RWPE2 (cell line): ENCODE data around the gene IGSF11.

Experiments used
- ATAC-seq: fragments of 200-7000 bp; cut with Tn5 transposase; 3 replicates; pipeline ENCODE4 v1.9.1; 2021; ENCODE audit warnings: low read depth
- DNase-seq: peaks from one replicate; pipeline ENCODE4 v3.0.0-alpha.2; 2020; ENCODE audit warnings: low spot score
- H3K27ac ChIP-seq: fragments of 450-650 bp; 2 replicates; pipeline ENCODE4 v1.5.1; 2017; ENCODE audit warnings: mild to moderate bottlenecking; ENCODE audit not compliant: poor library complexity, severe bottlenecking
- H3K27me3 ChIP-seq: fragments of 250-450 bp; sonication (Bioruptor Pico); 2 replicates; pipeline ENCODE4 v1.5.1; 2021; ENCODE audit warnings: mild to moderate bottlenecking, moderate library complexity; ENCODE audit not compliant: insufficient read depth, poor library complexity, severe bottlenecking
- H3K36me3 ChIP-seq: fragments of 250-450 bp; sonication (Bioruptor Pico); 2 replicates; pipeline ENCODE4 v1.5.1; 2020; ENCODE audit warnings: low read depth, mild to moderate bottlenecking, moderate library complexity
- H3K4me1 ChIP-seq: fragments of 250-450 bp; sonication (Bioruptor Pico); 2 replicates; pipeline ENCODE4 v1.5.1; 2021; ENCODE audit warnings: mild to moderate bottlenecking, moderate library complexity; ENCODE audit not compliant: insufficient read depth, poor library complexity, severe bottlenecking
- H3K4me3 ChIP-seq: fragments of 250-450 bp; sonication (Bioruptor Pico); 2 replicates; pipeline ENCODE4 v1.5.1; 2021; ENCODE audit warnings: mild to moderate bottlenecking, moderate library complexity; ENCODE audit not compliant: severe bottlenecking
- H3K9me3 ChIP-seq: fragments of 250-450 bp; sonication (Bioruptor Pico); 2 replicates; pipeline ENCODE4 v1.5.1; 2021; ENCODE audit warnings: mild to moderate bottlenecking, moderate library complexity; ENCODE audit not compliant: severe bottlenecking
- CTCF ChIP-seq: fragments of 450-650 bp; IDR thresholded peaks from one replicate; pipeline ENCODE4 v1.5.1; 2017; ENCODE audit warnings: mild to moderate bottlenecking, moderate library complexity; ENCODE audit not compliant: poor library complexity, severe bottlenecking

Gene IGSF11

GRCh38 chr3:118945834-118946233, 88.8 kb downstream of the IGSF11 start:
- no peak for TF ChIP-seq CTCF

GRCh38 chr3:118943597-118943996, 91.0 kb downstream of the IGSF11 start:
- H3K9me3 ChIP-seq = no peaks in the 10 kb centered on the region
- no peak overlapping the region for H3K4me3 ChIP-seq
- H3K27me3 ChIP-seq = no peaks in the 10 kb centered on the region
- TF ChIP-seq CTCF = no peak
- ATAC-seq (no peak), DNase-seq (no peak)
- H3K4me1 ChIP-seq = no peaks in the 10 kb centered on the region
- H3K27ac ChIP-seq = no peak overlapping the region
- no peaks in the 10 kb centered on the region for H3K36me3 ChIP-seq

More at GRCh38 chr3:118945834-118946233, 88.8 kb downstream of the IGSF11 start:
- H3K27me3 ChIP-seq = no peaks in the 10 kb centered on the region
- H3K4me3 ChIP-seq = no peak overlapping the region
- H3K9me3 ChIP-seq = no peaks in the 10 kb centered on the region
- no peak for DNase-seq
- H3K4me1 ChIP-seq = no peaks in the 10 kb centered on the region
- ATAC-seq = no peak
- no peaks in the 10 kb centered on the region for H3K36me3 ChIP-seq
- H3K27ac ChIP-seq = no peak overlapping the region

- no peak for TF ChIP-seq CTCF
- H3K4me3 ChIP-seq = no peak overlapping the region
- no peak for DNase-seq
- H3K27me3 ChIP-seq = no peaks in the 10 kb centered on the region
- no peak overlapping the region for H3K27ac ChIP-seq
- H3K4me1 ChIP-seq = no peaks in the 10 kb centered on the region
- H3K9me3 ChIP-seq = no peaks in the 10 kb centered on the region
- H3K36me3 ChIP-seq = no peaks in the 10 kb centered on the region
- ATAC-seq = no peak
Observed at GRCh38 chr3:118942671-118943070, 92.0 kb downstream of the IGSF11 start.

- no peak for TF ChIP-seq CTCF
- DNase-seq = no peak
- no peaks in the 10 kb centered on the region for H3K4me1 ChIP-seq
- no peak overlapping the region for H3K27ac ChIP-seq
- no peaks in the 10 kb centered on the region for H3K36me3 ChIP-seq
- no peaks in the 10 kb centered on the region for H3K9me3 ChIP-seq
- no peaks in the 10 kb centered on the region for H3K27me3 ChIP-seq
- no peak for ATAC-seq
- no peak overlapping the region for H3K4me3 ChIP-seq
Observed at GRCh38 chr3:118942195-118942594, 92.5 kb downstream of the IGSF11 start.

- ATAC-seq = no peak
- DNase-seq = no peak
- Histone ChIP-seq H3K27ac (no peak overlapping the region), H3K36me3 (no peaks in the 10 kb centered on the region), H3K4me3 (no peak overlapping the region), H3K9me3 (no peaks in the 10 kb centered on the region), H3K4me1 (no peaks in the 10 kb centered on the region), H3K27me3 (no peaks in the 10 kb centered on the region)
- TF ChIP-seq CTCF = no peak
Observed at GRCh38 chr3:118941236-118941635, 93.4 kb downstream of the IGSF11 start.
